GM23248 (cell line): ENCODE results near the gene BRD4. TPM values are rescaled to one million over a fixed set of nuclear protein-coding genes. Genes with fewer than 3 reads are reported as not detected.

Experiments
- DNase-seq: peaks from one replicate; pipeline ENCODE4 v3.0.0-alpha.2; 2015
- H2AFZ ChIP-seq: fragments of 200-600 bp; sonication (generic); 2 replicates; pipeline ENCODE4 v1.6.1; 2016; ENCODE audit warnings: antibody characterized with exemption
- H3F3A ChIP-seq: fragments of 200-600 bp; sonication (generic); 2 replicates; pipeline ENCODE4 v1.6.1; 2016; ENCODE audit warnings: mild to moderate bottlenecking, antibody characterized with exemption, mixed run types; ENCODE audit not compliant: insufficient read depth
- H3K27ac ChIP-seq: fragments of 200-600 bp; sonication (generic); 2 replicates; pipeline ENCODE4 v1.5.1; 2016; ENCODE audit warnings: mild to moderate bottlenecking
- H3K27me3 ChIP-seq: fragments of 200-600 bp; sonication (generic); replicated peaks from 2 replicates; pipeline ENCODE4 v1.6.1; 2016; ENCODE audit warnings: mild to moderate bottlenecking; ENCODE audit not compliant: insufficient read depth
- H3K36me3 ChIP-seq: fragments of 200-600 bp; sonication (generic); 2 replicates; pipeline ENCODE4 v1.6.1; 2016; ENCODE audit warnings: low read depth, mild to moderate bottlenecking
- H3K4me1 ChIP-seq: fragments of 200-600 bp; sonication (generic); 2 replicates; pipeline ENCODE4 v1.6.1; 2016; ENCODE audit warnings: mild to moderate bottlenecking; ENCODE audit not compliant: insufficient read depth
- H3K4me2 ChIP-seq: fragments of 200-600 bp; sonication (generic); one replicate; pipeline ENCODE4 v1.6.1; 2016; ENCODE audit warnings: mild to moderate bottlenecking; ENCODE audit not compliant: unreplicated experiment
- H3K4me3 ChIP-seq: fragments of 200-600 bp; sonication (generic); 2 replicates; pipeline ENCODE4 v1.5.1; 2016; ENCODE audit warnings: mild to moderate bottlenecking
- H3K79me2 ChIP-seq: fragments of 200-600 bp; sonication (generic); 2 replicates; pipeline ENCODE4 v1.6.1; 2016; ENCODE audit warnings: mild to moderate bottlenecking; ENCODE audit not compliant: insufficient read depth
- H3K9ac ChIP-seq: fragments of 200-600 bp; sonication (generic); 2 replicates; pipeline ENCODE4 v1.6.1; 2016; ENCODE audit warnings: mild to moderate bottlenecking
- H3K9me2 ChIP-seq: fragments of 200-600 bp; sonication (generic); 2 replicates; pipeline ENCODE4 v1.6.1; 2016; ENCODE audit warnings: mixed run types, mild to moderate bottlenecking, moderate library complexity; ENCODE audit not compliant: insufficient read depth
- H3K9me3 ChIP-seq: fragments of 200-600 bp; sonication (generic); one replicate; pipeline ENCODE4 v1.6.1; 2017; ENCODE audit warnings: low read depth
- H4K20me1 ChIP-seq: fragments of 200-600 bp; sonication (generic); 2 replicates; pipeline ENCODE4 v1.6.0; 2016; ENCODE audit not compliant: insufficient read depth
- EZH2 ChIP-seq: fragments of 200-600 bp; sonication (generic); IDR thresholded peaks from 2 replicates; pipeline ENCODE4 v1.6.1; 2018; ENCODE audit warnings: antibody characterized with exemption, mild to moderate bottlenecking; ENCODE audit not compliant: insufficient read depth, poor library complexity, severe bottlenecking
- EZH2phosphoT487 ChIP-seq: fragments of 200-600 bp; sonication (generic); IDR thresholded peaks from 2 replicates; pipeline ENCODE4 v1.6.1; 2018; ENCODE audit warnings: antibody characterized with exemption, moderate library complexity, mild to moderate bottlenecking, low read depth; ENCODE audit not compliant: insufficient read depth
- WGBS, 2 experiments: methylation state at CpG; one replicate each; pipeline ENCODE4 v1.1.6; 2015 to 2017; ENCODE audit warnings: low lambda C conversion rate in 2 of 2, low coverage in 1 of 2; ENCODE audit errors: missing lambda C conversion rate in 2 of 2; 5-methylcytosine and 5-hydroxymethylcytosine counted together
- in situ Hi-C: fragments of 300-500 bp; cut with MboI; formaldehyde crosslinking; loops from 2 replicates; pipeline ENCODE4 v1.15.0; 2020
- polyA plus RNA-seq: library from polyadenylated mRNA; unstranded; fragments of >200 nt; fragmentation: Nextera tagmentation; extraction: Ambion mirVana; gene quantifications from 2 replicates; pipeline ENCODE4 v1.2.1, GENCODE V29; 2016
- total RNA-seq: library from RNA; depleted of rRNA; stranded (reverse); fragments of >200 nt; shearing (Covaris generic); gene quantifications from 2 replicates; pipeline ENCODE4 v1.2.3, GENCODE V29; 2014

Gene BRD4
- total and polyA plus RNA-seq, 2 experiments from 2014 or later = 9.0 to 18.6 TPM

DNA sequence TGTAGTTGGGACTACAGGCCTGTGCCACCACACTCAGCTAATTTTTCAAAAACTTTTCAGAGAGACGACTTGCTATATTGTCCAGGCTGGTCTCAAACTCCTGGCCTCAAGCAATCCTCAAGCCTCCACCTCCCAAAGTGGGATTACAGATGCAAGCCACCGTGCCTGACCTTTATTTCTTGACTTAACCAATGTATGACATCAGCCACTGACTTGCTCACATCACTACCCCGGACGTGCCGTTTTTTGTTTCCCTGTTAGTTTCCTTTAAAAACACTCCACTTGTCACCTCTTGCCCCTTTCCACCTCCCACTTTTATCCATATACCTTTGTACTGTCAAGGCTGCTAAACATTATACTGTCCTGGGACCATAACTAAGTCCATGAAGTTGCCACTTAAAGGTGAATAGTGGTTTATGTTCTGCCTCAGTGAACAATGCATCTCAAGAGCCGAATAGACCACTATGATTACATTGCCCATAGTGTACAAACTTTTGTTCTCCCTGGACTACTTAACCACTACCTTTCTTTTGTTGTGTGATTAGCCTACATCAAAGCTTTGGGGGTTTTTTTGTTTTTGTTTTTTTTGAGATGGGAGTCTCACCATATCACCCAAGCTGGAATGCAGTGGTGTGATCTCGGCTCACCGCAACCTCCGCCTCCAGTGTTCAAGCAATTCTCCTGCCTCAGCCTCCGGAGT lies 97.8 kb downstream of the BRD4 start:
- no peaks in the 10 kb centered on the region for H3K4me1 ChIP-seq
- no peaks in the 10 kb centered on the region for H3K9me2 ChIP-seq
- WGBS, 2 experiments = 82 to 83% methylated on average over 10 of the region's 10 CpGs
- TF ChIP-seq EZH2phosphoT487 (no peak), EZH2 (no peak)
- peaks cover 15% of the 10 kb centered on the region; the same call in 1 of the 2 replicates for H3K36me3 ChIP-seq
- in situ Hi-C loops = no loop called here
- H3F3A ChIP-seq = peaks cover 22% of the 10 kb centered on the region
- H4K20me1 ChIP-seq = no peaks in the 10 kb centered on the region
- no peak overlapping the region for H2AFZ ChIP-seq
- H3K4me2 ChIP-seq = no peak overlapping the region
- no peak overlapping the region for H3K9ac ChIP-seq
- H3K79me2 ChIP-seq = no peaks in the 10 kb centered on the region
- no peak for DNase-seq
- no peak overlapping the region for H3K4me3 ChIP-seq
- no peak overlapping the region for H3K27ac ChIP-seq
- no peaks in the 10 kb centered on the region for H3K9me3 ChIP-seq
- no peaks in the 10 kb centered on the region for H3K27me3 ChIP-seq

DNA sequence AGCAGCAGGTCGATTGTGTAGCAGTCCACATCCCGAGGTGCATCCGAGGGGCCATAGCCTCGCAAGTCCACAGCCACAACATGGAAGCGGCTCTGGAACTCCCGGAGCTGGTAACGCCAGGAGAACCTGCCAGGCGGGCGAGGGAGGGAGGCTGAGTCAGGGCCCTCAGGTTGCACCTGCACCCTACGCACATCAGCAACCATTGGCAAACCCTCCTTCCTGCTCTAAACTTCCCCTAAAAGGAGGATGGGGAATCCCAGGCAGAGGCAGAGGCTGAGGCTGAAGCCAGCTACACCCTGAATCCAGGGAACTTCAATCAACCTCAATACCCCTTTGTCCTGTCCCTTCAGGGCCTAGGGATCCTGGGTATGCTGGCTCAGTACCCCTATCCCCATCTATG lies 101.1 kb downstream of the BRD4 start:
- Histone ChIP-seq H3K4me3 (no peak overlapping the region), H4K20me1 (no peaks in the 10 kb centered on the region), H3K36me3 (peaks cover 6% of the 10 kb centered on the region; the same call in 1 of the 2 replicates), H3K4me2 (no peak overlapping the region), H3K4me1 (no peaks in the 10 kb centered on the region), H3K9me3 (no peaks in the 10 kb centered on the region), H3K27me3 (no peaks in the 10 kb centered on the region), H3F3A (peaks cover 22% of the 10 kb centered on the region), H3K27ac (no peak overlapping the region), H3K9ac (no peak overlapping the region), H2AFZ (no peak overlapping the region), H3K9me2 (no peaks in the 10 kb centered on the region), H3K79me2 (no peaks in the 10 kb centered on the region)
- TF ChIP-seq EZH2 = no peak
- TF ChIP-seq EZH2phosphoT487 = no peak
- in situ Hi-C loops = no loop called here
- DNase-seq = no peak
- 91 to 96% methylated on average over 10 of the region's 10 CpGs for WGBS, 2 experiments

DNA sequence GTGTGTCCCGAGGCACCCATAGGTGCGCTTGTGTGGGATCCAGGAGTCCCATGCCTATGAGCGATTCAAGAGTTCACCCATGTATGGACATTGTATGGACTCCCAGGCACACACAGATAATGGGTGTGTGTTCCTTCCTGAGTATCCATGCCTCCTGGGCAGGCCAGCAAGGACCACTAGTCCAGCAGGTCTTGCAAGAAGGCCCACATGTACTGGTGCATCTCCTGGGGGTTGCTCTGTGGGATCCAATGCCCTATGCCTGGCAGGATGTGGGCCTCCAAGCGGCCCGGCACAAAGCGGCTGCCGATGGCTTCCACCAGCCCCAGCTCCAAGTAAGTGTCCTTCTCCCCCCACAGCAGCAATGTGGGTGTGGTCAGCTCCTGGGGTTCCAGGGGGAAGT lies 105.1 kb downstream of the BRD4 start:
- H3K9ac ChIP-seq = no peak overlapping the region
- H4K20me1 ChIP-seq = no peaks in the 10 kb centered on the region
- H3K9me3 ChIP-seq = no peaks in the 10 kb centered on the region
- no peak overlapping the region for H2AFZ ChIP-seq
- WGBS, 2 experiments = 93 to 95% methylated on average over 7 of the region's 7 CpGs
- H3F3A ChIP-seq = no peaks in the 10 kb centered on the region; the same call in 1 of the 2 replicates
- DNase-seq = no peak
- no peak overlapping the region for H3K4me3 ChIP-seq
- no peaks in the 10 kb centered on the region for H3K36me3 ChIP-seq
- H3K79me2 ChIP-seq = no peaks in the 10 kb centered on the region
- in situ Hi-C loops = no loop called here
- H3K4me1 ChIP-seq = peaks cover 7% of the 10 kb centered on the region
- no peak for TF ChIP-seq EZH2phosphoT487
- TF ChIP-seq EZH2 = no peak
- no peak overlapping the region for H3K4me2 ChIP-seq
- no peaks in the 10 kb centered on the region for H3K9me2 ChIP-seq
- H3K27me3 ChIP-seq = no peaks in the 10 kb centered on the region
- no peak overlapping the region for H3K27ac ChIP-seq

DNA sequence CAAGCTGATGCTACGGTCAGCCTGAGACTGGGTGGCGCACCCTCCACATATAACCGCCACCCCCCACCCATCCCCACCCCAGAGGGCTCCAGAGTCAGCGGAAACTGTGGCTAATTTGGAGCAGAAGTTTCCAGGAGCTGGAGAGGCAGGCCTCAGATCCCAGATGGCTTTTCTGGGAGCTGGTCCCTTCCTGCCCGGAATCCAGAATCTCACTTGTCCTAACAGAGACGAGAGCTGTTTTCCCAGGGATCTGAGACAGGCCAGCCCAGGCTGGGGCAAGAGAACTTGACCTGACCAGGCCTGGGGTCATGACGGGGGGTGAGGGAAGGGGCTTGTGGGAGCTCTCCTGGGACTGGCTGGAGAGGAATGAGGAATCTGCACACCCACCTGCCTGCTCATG lies 106.6 kb downstream of the BRD4 start:
- in situ Hi-C loops = no loop called here

More for the DNA sequence above, 106.6 kb downstream of the BRD4 start:
- Histone ChIP-seq H3K4me2 (no peak overlapping the region), H3K27me3 (no peaks in the 10 kb centered on the region), H3K4me1 (peaks cover 7% of the 10 kb centered on the region), H2AFZ (no peak overlapping the region), H3K27ac (no peak overlapping the region), H3K9me3 (no peaks in the 10 kb centered on the region), H3K9me2 (no peaks in the 10 kb centered on the region), H4K20me1 (no peaks in the 10 kb centered on the region), H3K9ac (no peak overlapping the region), H3K79me2 (no peaks in the 10 kb centered on the region), H3F3A (no peaks in the 10 kb centered on the region; the same call in 1 of the 2 replicates), H3K36me3 (no peaks in the 10 kb centered on the region), H3K4me3 (no peak overlapping the region)
- WGBS, 2 experiments = 59 to 76% methylated on average over 6 to 7 of the region's 7 CpGs
- DNase-seq = no peak
- no peak for TF ChIP-seq EZH2
